T-cell (primary cell): ENCODE data around the gene NRAS. TPM values are rescaled to one million over a fixed set of nuclear protein-coding genes. Genes with fewer than 3 reads are reported as not detected.

ENCODE experiments used
- ATAC-seq, 4 experiments: fragments of 200-7000 bp in 3 of 4; fragments of 150-1000 bp in 1 of 4; cut with Tn5 transposase; replicated peaks in 1 of 4; 1 replicate in 3 of 4; 2 replicates in 1 of 4; pipeline ENCODE4 v1.10.0; 2021; ENCODE audit warnings: moderate library complexity in 3 of 4, mild to moderate bottlenecking in 2 of 4, moderate number of reproducible peaks in 1 of 4
- CTCF ChIA-PET, 2 donors: fragments of 300-600 bp; sonication (Branson Sonifier 250); formaldehyde crosslinking; loops; one replicate each; lab custom pipeline; 2022; ENCODE audit warnings: antibody characterized with exemption in 2 of 2; lab: Charles Lee
- POLR2A ChIA-PET, 2 donors: fragments of 300-600 bp; sonication (Branson Sonifier 250); formaldehyde crosslinking; loops; one replicate each; lab custom pipeline; 2022; ENCODE audit warnings: antibody characterized with exemption in 2 of 2; lab: Charles Lee
- DNase-seq, 35 experiments: peaks; one replicate each; pipeline versions ENCODE4 v3.0.0 to v3.0.0-alpha.2; 2013 to 2023
- H3K27ac ChIP-seq: one replicate; pipeline ENCODE4 v1.5.1; 2013; ENCODE audit warnings: low read length
- H3K27me3 ChIP-seq, 2 experiments: replicated peaks in 1 of 2; 1 replicate in 1 of 2; 2 replicates in 1 of 2; pipeline versions ENCODE4 v1.6.1 to v1.7.0; 2013; ENCODE audit warnings: low read length in 1 of 2, mixed read lengths in 1 of 2; ENCODE audit not compliant: control insufficient read depth in 2 of 2, insufficient read depth in 2 of 2; ENCODE audit errors: extremely low read depth in 1 of 2
- H3K36me3 ChIP-seq, 2 donors: 1 replicate in 1 of 2; 2 replicates in 1 of 2; pipeline versions ENCODE4 v1.6.1 to v1.7.0; 2013; ENCODE audit warnings: low read length in 1 of 2; ENCODE audit not compliant: control insufficient read depth in 2 of 2, insufficient read depth in 1 of 2; ENCODE audit errors: extremely low read depth in 1 of 2
- H3K4me1 ChIP-seq, 2 experiments: 1 replicate in 1 of 2; 2 replicates in 1 of 2; pipeline versions ENCODE4 v1.6.1 to v1.7.0; 2013; ENCODE audit warnings: low read length in 2 of 2, mixed read lengths in 1 of 2; ENCODE audit not compliant: insufficient read depth in 2 of 2, control insufficient read depth in 1 of 2; ENCODE audit errors: extremely low read depth in 1 of 2
- H3K4me3 ChIP-seq, 2 donors: 1 replicate in 1 of 2; 2 replicates in 1 of 2; pipeline versions ENCODE4 v1.5.1 to v1.7.0; 2013; ENCODE audit warnings: mild to moderate bottlenecking in 2 of 2, low read length in 1 of 2, moderate library complexity in 1 of 2; ENCODE audit not compliant: control insufficient read depth in 1 of 2; ENCODE audit errors: extremely low read depth in 1 of 2
- H3K9me3 ChIP-seq: 2 replicates; pipeline ENCODE4 v1.7.0; 2013
- H3K27ac Mint-ChIP-seq, 2 donors: one replicate each; pipeline ENCODE4 v1.8.0; 2020 to 2021; ENCODE audit warnings: mild to moderate bottlenecking in 2 of 2, mixed read lengths in 2 of 2
- H3K27me3 Mint-ChIP-seq, 2 donors: one replicate each; pipeline ENCODE4 v1.8.0; 2021 to 2022; ENCODE audit warnings: mixed read lengths in 2 of 2
- H3K36me3 Mint-ChIP-seq: one replicate; pipeline ENCODE4 v1.8.0; 2021; ENCODE audit warnings: mixed read lengths
- H3K4me1 Mint-ChIP-seq, 3 donors: one replicate each; pipeline ENCODE4 v1.8.0; 2020 to 2022; ENCODE audit warnings: mixed read lengths in 3 of 3, mild to moderate bottlenecking in 1 of 3
- H3K4me3 Mint-ChIP-seq, 3 donors: one replicate each; pipeline ENCODE4 v1.8.0; 2020 to 2022; ENCODE audit warnings: mild to moderate bottlenecking in 3 of 3, mixed read lengths in 3 of 3, moderate library complexity in 3 of 3
- H3K9me3 Mint-ChIP-seq, 3 donors: one replicate each; pipeline ENCODE4 v1.8.0; 2020 to 2022; ENCODE audit warnings: mixed read lengths in 3 of 3
- WGBS: methylation state at CpG from one replicate; pipeline ENCODE4 v1.1.5; 2013; ENCODE audit warnings: missing lambda C conversion rate; ENCODE audit not compliant: insufficient coverage; 5-methylcytosine and 5-hydroxymethylcytosine counted together
- total RNA-seq, 35 experiments: library from RNA in 6 of 35; stranded (reverse) in 6 of 35; fragments of 120-200 nt in 1 of 35; gene quantifications; one replicate each; pipeline versions ENCODE4 v1.2.1 to v1.2.4 and lab custom pipeline; 2013 to 2026

The NRAS gene
- total RNA-seq, 5 donors from 2014 or later (not counting 1 experiment from before 2014, with no cell fraction given) = 19.9 to 29.7 (median 22.1) TPM

DNA sequence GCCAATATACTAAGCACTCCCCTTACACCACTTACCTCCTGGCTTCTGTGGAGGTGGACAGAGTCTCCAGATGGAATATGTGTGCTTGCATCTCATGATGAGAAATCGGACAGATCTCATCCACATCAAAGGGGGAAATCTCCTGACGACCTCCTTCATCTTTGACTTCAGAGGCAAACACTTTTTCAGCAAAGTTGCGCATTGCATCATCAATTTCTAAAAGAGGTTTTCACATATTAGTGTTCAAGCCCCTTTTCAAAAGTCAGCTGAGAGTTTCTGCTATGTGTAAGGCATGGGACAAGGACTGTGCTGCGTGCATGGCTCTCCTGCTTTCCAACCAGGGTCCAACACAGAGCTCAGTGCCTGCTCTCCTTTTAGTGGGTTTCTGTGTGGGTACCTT is 28.0 kb downstream of the NRAS start:
- Mint-ChIP-seq H3K27ac (no peak overlapping the region), H3K4me1 (no peaks in the 10 kb centered on the region), H3K9me3 (no peaks in the 10 kb centered on the region), H3K36me3 (no peaks in the 10 kb centered on the region), H3K4me3 (no peak overlapping the region), H3K27me3 (peaks cover 36 to 59% of the 10 kb centered on the region in 2 donors)
- Histone ChIP-seq H3K27ac (no peak overlapping the region), H3K4me3 (no peak overlapping the region), H3K36me3 (no peaks in the 10 kb centered on the region), H3K9me3 (no peaks in the 10 kb centered on the region), H3K4me1 (no peaks in the 10 kb centered on the region), H3K27me3 (no peaks in the 10 kb centered on the region)
- ATAC-seq = no peak
- no peak for DNase-seq
- WGBS = no CpG with 5 or more reads among the region's 4 CpGs
- POLR2A ChIA-PET = no interaction called here
- CTCF ChIA-PET = no interaction called here

GRCh38 chr1:114685851-114686250 is 30.7 kb downstream of the NRAS start:
- Histone ChIP-seq H3K9me3 (no peaks in the 10 kb centered on the region), H3K27ac (no peak overlapping the region), H3K4me1 (no peaks in the 10 kb centered on the region), H3K27me3 (peaks cover 0 to 3% of the 10 kb centered on the region in 2 experiments), H3K36me3 (no peaks in the 10 kb centered on the region), H3K4me3 (no peak overlapping the region)
- H3K4me1 Mint-ChIP-seq = no peaks in the 10 kb centered on the region
- H3K4me3 Mint-ChIP-seq = no peak overlapping the region
- ChIA-PET POLR2A (no interaction called here), CTCF (no interaction called here)
- H3K9me3 Mint-ChIP-seq = no peaks in the 10 kb centered on the region
- no peak overlapping the region for H3K27ac Mint-ChIP-seq
- peaks cover 39 to 63% of the 10 kb centered on the region in 2 donors for H3K27me3 Mint-ChIP-seq
- no peak for ATAC-seq
- 94% methylated on average over 3 of the region's 5 CpGs for WGBS
- no peak for DNase-seq
- no peaks in the 10 kb centered on the region for H3K36me3 Mint-ChIP-seq

DNA sequence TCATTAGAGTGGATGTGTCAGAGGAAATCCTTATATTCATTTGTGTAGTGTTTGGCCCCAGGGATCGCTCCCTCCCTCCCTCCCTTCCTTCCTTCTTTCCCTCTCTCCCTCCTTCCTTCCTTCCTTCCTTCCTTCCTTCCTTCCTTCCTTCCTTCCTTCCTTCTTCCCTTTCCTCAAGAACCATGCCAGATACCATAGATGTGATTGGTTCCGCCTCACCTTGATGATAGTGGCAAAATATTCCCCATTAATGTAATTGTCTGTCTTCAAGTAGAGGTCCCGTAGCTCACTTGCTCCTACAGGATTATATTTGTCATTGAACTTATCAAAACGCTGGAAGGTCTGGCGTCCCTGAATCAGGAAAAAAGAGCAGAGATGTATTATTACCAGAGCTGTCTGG is 38.9 kb downstream of the NRAS start:
- Mint-ChIP-seq H3K27ac (no peak overlapping the region), H3K36me3 (no peaks in the 10 kb centered on the region), H3K27me3 (peaks cover 21 to 35% of the 10 kb centered on the region in 2 donors), H3K9me3 (no peaks in the 10 kb centered on the region), H3K4me1 (no peaks in the 10 kb centered on the region), H3K4me3 (no peak overlapping the region)
- no peak for DNase-seq
- no peaks in the 10 kb centered on the region for H3K4me1 ChIP-seq
- ATAC-seq = no peak
- POLR2A ChIA-PET = no interaction called here
- WGBS = 77% methylated on average over 2 of the region's 5 CpGs
- H3K36me3 ChIP-seq = no peaks in the 10 kb centered on the region
- H3K27me3 ChIP-seq = peaks cover 7 to 11% of the 10 kb centered on the region in 2 experiments
- no peak overlapping the region for H3K27ac ChIP-seq
- CTCF ChIA-PET = interaction anchor here (0.5 kb wide), 2 partner anchors 8 to 121 kb away, joined by 3 read pairs; partner anchors contain the start of gene DENND2C (in 1 of the 2)
- H3K4me3 ChIP-seq = no peak overlapping the region
- no peaks in the 10 kb centered on the region for H3K9me3 ChIP-seq

- H3K36me3 Mint-ChIP-seq = no peaks in the 10 kb centered on the region
- CTCF ChIA-PET = interaction anchor here in 1 of 2 donors (0.6 kb wide), 1 partner anchor 396 kb away, joined by 4 read pairs; no protein-coding TSS in a partner anchor
- DNase-seq (no peak), ATAC-seq (no peak)
- no CpG with 5 or more reads among the region's 1 CpG for whole genome bisulfite sequencing
- H3K4me3 ChIP-seq = no peak overlapping the region
- no peaks in the 10 kb centered on the region for H3K4me1 ChIP-seq
- POLR2A ChIA-PET = no interaction called here
- no peak overlapping the region for H3K4me3 Mint-ChIP-seq
- H3K4me1 Mint-ChIP-seq = no peaks in the 10 kb centered on the region
- H3K9me3 Mint-ChIP-seq = no peaks in the 10 kb centered on the region
- no peaks in the 10 kb centered on the region for H3K36me3 ChIP-seq
- no peak overlapping the region for H3K27ac Mint-ChIP-seq
- H3K27ac ChIP-seq = no peak overlapping the region
- no peaks in the 10 kb centered on the region for H3K9me3 ChIP-seq
- peaks cover 7 to 14% of the 10 kb centered on the region in 2 experiments for H3K27me3 ChIP-seq
- H3K27me3 Mint-ChIP-seq = peaks cover 18 to 32% of the 10 kb centered on the region in 2 donors
Measured at GRCh38 chr1:114676115-114676514, 40.5 kb downstream of the NRAS start.

DNA sequence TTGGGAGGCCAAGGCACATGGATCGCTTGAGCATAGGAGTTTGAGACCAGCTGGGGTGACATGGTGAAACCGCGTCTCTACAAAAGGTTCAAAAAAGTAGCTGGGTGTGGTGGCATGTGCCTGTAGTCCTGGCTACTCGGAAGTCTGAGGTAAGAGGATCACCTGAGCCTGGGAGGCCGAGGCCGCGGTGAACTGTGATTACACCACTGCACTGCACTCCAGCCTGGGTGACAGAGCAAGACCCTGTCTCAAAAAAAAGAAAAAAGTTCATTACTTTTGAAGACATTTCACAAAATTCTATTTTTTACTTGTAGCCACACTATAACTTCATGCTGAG is 44.7 kb downstream of the NRAS start:
- ATAC-seq = no peak
- Mint-ChIP-seq H3K27me3 (peaks cover 11 to 18% of the 10 kb centered on the region in 2 donors), H3K4me1 (peaks cover 0 to 10% (median 9%) of the 10 kb centered on the region in 3 donors), H3K36me3 (no peaks in the 10 kb centered on the region), H3K4me3 (no peak overlapping the region), H3K27ac (no peak overlapping the region), H3K9me3 (no peaks in the 10 kb centered on the region)
- Histone ChIP-seq H3K27me3 (peaks cover 7 to 14% of the 10 kb centered on the region in 2 experiments), H3K27ac (no peak overlapping the region), H3K4me1 (peaks cover 0 to 11% of the 10 kb centered on the region in 2 experiments), H3K4me3 (no peak overlapping the region), H3K36me3 (no peaks in the 10 kb centered on the region), H3K9me3 (no peaks in the 10 kb centered on the region)
- DNase-seq = no peak
- POLR2A ChIA-PET = interaction anchor here in 1 of 2 donors (0.6 kb wide), 1 partner anchor 96 kb away, joined by 3 read pairs; no protein-coding TSS in a partner anchor
- WGBS = 82% methylated on average over 6 of the region's 7 CpGs
- CTCF ChIA-PET = interaction anchor here (0.5 to 1.2 kb wide), 5 partner anchors 23 to 244 kb away, joined by 3 to 5 read pairs (median 4); partner anchors contain the start of genes AMPD1 (in 1 of the 2) and NRAS (in 1 of the 2)

GRCh38 chr1:114671011-114671938 is 45.3 kb downstream of the NRAS start:
- Histone ChIP-seq H3K4me3 (no peak overlapping the region), H3K9me3 (no peaks in the 10 kb centered on the region), H3K27me3 (peaks cover 10 to 14% of the 10 kb centered on the region in 2 experiments), H3K27ac (no peak overlapping the region), H3K4me1 (peaks cover 0 to 11% of the 10 kb centered on the region in 2 experiments), H3K36me3 (no peaks in the 10 kb centered on the region)
- Mint-ChIP-seq H3K27me3 (peaks cover 14% of the 10 kb centered on the region in 2 donors), H3K9me3 (no peaks in the 10 kb centered on the region), H3K4me3 (peak overlapping the region; percentile 29 to 89 (median 46)), H3K27ac (no peak overlapping the region), H3K36me3 (no peaks in the 10 kb centered on the region), H3K4me1 (peaks cover 0 to 10% (median 9%) of the 10 kb centered on the region in 3 donors)
- no peak for ATAC-seq
- peak in 1 of 35 experiments; percentile 33 for DNase-seq
- ChIA-PET POLR2A (interaction anchor here (0.6 to 0.7 kb wide), 3 partner anchors 42 to 399 kb away, joined by 3 to 4 read pairs (median 3); no protein-coding TSS in a partner anchor), CTCF (interaction anchor here (0.6 to 1.2 kb wide), 4 partner anchors 24 to 233 kb away, joined by 3 to 4 read pairs (median 4); partner anchors contain the start of genes AMPD1 (in 1 of the 2) and NRAS (in 1 of the 2))
- WGBS = 95% methylated on average over 3 of the region's 9 CpGs
